ENCODE results near the gene ACO1.

The ACO1 gene

GRCh38 chr9:32393911-32394310, 9.5 kb downstream of the ACO1 start:
- POLR2A ChIA-PET, result interaction anchor here (1.6 kb wide), 1 partner anchor 10 kb away, joined by 4 read pairs; the partner anchor contains the start of gene ACO1
- Histone ChIP-seq H3K27ac (ENCODE audit: extremely low read depth, low read depth, low read length) (no peak overlapping the region), H3K4me1 (ENCODE audit: control insufficient read depth, insufficient read depth, low read length) (no peaks in the 10 kb centered on the region), H3K4me3 (ENCODE audit: low read depth, low read length) (no peak overlapping the region), H3K9me3 (ENCODE audit: control insufficient read depth, insufficient read depth, low read depth, low read length) (no peaks in the 10 kb centered on the region), H3K36me3 (ENCODE audit: control insufficient read depth in 2 of 2, insufficient read depth in 1 of 2, low read length in 2 of 2) (no peaks in the 10 kb centered on the region)
- TF ChIP-seq ZNF660 (tag by site-specific recombination; IDR thresholded peaks at IDR 0.05) (no peak), ZBTB48 (tag by site-specific recombination; IDR thresholded peaks at IDR 0.05) (no peak), ZNF785 (tag by site-specific recombination; IDR thresholded peaks at IDR 0.05) (no peak), ZBTB11 (tag by site-specific recombination; conservative IDR thresholded peaks at IDR 0.05; ENCODE audit: low read depth) (no peak), ZNF433 (tag by site-specific recombination; IDR thresholded peaks at IDR 0.05; ENCODE audit: low read depth) (no peak), ZNF112 (tag by site-specific recombination; IDR thresholded peaks at IDR 0.05) (no peak), ZNF24 (tag by site-specific recombination; IDR thresholded peaks at IDR 0.05) (no peak), ZNF830 (tag by site-specific recombination; IDR thresholded peaks at IDR 0.05; ENCODE audit: low read depth) (no peak), ZNF610 (tag by site-specific recombination; IDR thresholded peaks at IDR 0.05; ENCODE audit: borderline replicate concordance) (no peak), ZBTB7A (tag by site-specific recombination; IDR thresholded peaks at IDR 0.05; ENCODE audit: low read depth) (no peak), GLIS2 (tag by site-specific recombination; IDR thresholded peaks at IDR 0.05) (no peak), RBAK (tag by site-specific recombination; IDR thresholded peaks at IDR 0.05) (no peak), ZNF473 (tag by site-specific recombination; IDR thresholded peaks at IDR 0.05) (no peak), ZNF792 (tag by site-specific recombination; IDR thresholded peaks at IDR 0.05) (no peak), MYNN (tag by site-specific recombination; IDR thresholded peaks at IDR 0.05; ENCODE audit: borderline replicate concordance) (no peak), ZNF600 (tag by site-specific recombination; IDR thresholded peaks at IDR 0.05) (no peak), ZXDB (tag by site-specific recombination; IDR thresholded peaks at IDR 0.05) (no peak), ZBTB21 (tag by site-specific recombination; IDR thresholded peaks at IDR 0.05) (no peak), ZNF639 (tag by site-specific recombination; IDR thresholded peaks at IDR 0.05) (no peak)
- CTCF ChIA-PET, result interaction anchor here (0.6 to 1.5 kb wide), 4 partner anchors 15 to 188 kb away, joined by 3 to 5 read pairs (median 4); no protein-coding TSS in a partner anchor

- no peak overlapping the region for H3K4me3 ChIP-seq (ENCODE audit: low read depth, low read length)
- H3K27ac ChIP-seq (ENCODE audit: extremely low read depth, low read depth, low read length), result no peak overlapping the region
- ChIA-PET CTCF (interaction anchor here (0.6 to 1.5 kb wide), 5 partner anchors 15 to 226 kb away, joined by 3 to 5 read pairs (median 4); no protein-coding TSS in a partner anchor), POLR2A (interaction anchor here (1.6 kb wide), 1 partner anchor 10 kb away, joined by 4 read pairs; the partner anchor contains the start of gene ACO1)
- H3K36me3 ChIP-seq (ENCODE audit: control insufficient read depth in 2 of 2, insufficient read depth in 1 of 2, low read length in 2 of 2), result no peaks in the 10 kb centered on the region
- no peaks in the 10 kb centered on the region for H3K4me1 ChIP-seq (ENCODE audit: control insufficient read depth, insufficient read depth, low read length)
- H3K9me3 ChIP-seq (ENCODE audit: control insufficient read depth, insufficient read depth, low read depth, low read length), result no peaks in the 10 kb centered on the region
- TF ChIP-seq ZNF624 (tag by site-specific recombination; IDR thresholded peaks at IDR 0.05) (no peak), ZNF302 (tag by site-specific recombination; IDR thresholded peaks at IDR 0.05; ENCODE audit: low read depth) (no peak), ZNF701 (tag by site-specific recombination; IDR thresholded peaks at IDR 0.05) (no peak), ZNF621 (tag by site-specific recombination; IDR thresholded peaks at IDR 0.05) (no peak), ZNF114 (tag by site-specific recombination; IDR thresholded peaks at IDR 0.05) (no peak), TCF7L2 (IDR thresholded peaks at IDR 0.05; ENCODE audit: borderline replicate concordance, low read depth, low read length) (no peak), ZNF280C (tag by site-specific recombination; IDR thresholded peaks at IDR 0.05) (no peak), ZIC2 (tag by site-specific recombination; IDR thresholded peaks at IDR 0.05) (no peak), ZNF585B (tag by site-specific recombination; IDR thresholded peaks at IDR 0.05) (no peak), ELK4 (IDR thresholded peaks at IDR 0.05; ENCODE audit: borderline replicate concordance, low read depth, low read length) (no peak)
Observed at GRCh38 chr9:32394381-32395049, 10.1 kb downstream of the ACO1 start.
